Endometrium (tissue), 2 donors: ENCODE data around the gene GRIK4.

Experiments
- FAIRE-seq: peaks from 2 replicates; lab custom pipeline; 2012; peaks lifted over from hg19 to GRCh38; lab: Jason Lieb, UNC
- donor health status: control.
- donor health status: control.

The GRIK4 gene

DNA sequence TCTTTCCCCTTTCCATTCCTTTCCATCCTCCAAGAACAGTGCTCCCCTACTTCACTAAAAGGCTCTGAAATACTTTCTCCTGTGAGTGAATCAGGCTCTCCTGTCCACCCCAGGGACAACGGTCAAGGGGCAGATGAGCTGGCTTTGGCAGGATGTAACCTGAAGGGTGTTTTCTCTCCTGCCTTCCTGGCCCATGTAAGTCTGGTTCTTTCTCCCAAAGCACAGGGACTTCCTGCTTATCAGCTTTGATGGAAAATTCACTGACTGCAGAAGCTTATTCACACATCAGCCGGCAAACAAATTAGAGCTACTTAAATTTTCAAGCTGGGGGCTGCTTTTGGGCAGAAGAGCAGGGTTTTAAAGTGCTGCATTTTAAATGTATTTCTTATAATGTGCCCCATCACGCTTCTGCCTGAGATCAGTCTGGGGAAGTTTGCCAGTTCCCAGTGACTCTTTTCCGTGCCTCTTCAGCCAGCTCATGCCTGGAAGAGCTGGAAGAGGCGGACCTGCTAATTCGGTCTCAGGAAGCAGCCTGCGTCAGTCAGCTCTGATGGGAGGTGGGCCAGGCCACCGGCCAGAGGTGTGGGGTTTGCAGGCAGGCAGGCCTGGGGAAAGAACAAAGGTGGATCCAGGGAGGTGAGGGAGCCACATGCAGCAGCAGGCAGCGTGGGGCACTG lies 372.0 kb downstream of the GRIK4 start:
- FAIRE-seq: no peak

DNA sequence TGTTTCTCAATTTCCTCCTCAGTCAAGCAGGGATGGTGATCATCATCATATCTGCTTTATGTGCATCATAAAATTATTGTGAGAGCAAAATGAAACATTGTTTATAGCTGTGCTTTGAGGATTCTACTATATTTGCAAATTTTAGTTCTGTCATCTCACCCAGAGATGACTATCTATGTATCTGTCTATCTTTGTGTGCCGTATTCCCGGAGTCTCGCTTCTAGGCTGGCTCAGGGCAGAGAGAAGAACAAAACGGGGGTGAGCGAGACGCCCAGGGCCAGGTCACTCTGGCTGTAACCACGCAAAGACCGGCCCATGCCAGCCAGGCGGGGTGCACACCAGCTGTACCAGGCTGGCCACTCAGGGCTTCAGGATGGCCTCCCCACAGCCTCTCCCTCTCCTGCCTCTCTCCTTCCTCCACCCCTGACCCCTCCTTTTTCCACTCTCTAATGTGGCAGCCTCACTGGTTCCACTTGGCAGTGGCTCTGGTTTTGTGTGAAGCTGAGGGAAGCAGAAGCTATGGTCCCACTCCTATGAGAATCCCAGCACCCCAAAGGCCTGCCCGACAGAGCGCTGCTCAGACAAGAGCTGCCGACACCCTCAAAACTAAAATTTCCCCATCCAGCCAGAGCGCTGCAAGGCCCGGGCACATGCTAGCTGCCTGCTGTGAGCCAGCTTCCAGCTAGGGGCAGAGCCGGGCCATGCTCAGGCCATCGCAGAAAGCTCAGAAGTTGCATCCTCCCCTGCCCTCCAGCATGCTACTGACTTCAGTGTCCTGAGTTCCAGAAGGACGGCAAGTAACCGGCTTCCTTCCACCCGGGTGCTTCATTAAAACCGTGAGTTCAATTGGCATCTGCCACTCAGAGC lies 372.8 kb downstream of the GRIK4 start:
- FAIRE-seq: no peak

DNA sequence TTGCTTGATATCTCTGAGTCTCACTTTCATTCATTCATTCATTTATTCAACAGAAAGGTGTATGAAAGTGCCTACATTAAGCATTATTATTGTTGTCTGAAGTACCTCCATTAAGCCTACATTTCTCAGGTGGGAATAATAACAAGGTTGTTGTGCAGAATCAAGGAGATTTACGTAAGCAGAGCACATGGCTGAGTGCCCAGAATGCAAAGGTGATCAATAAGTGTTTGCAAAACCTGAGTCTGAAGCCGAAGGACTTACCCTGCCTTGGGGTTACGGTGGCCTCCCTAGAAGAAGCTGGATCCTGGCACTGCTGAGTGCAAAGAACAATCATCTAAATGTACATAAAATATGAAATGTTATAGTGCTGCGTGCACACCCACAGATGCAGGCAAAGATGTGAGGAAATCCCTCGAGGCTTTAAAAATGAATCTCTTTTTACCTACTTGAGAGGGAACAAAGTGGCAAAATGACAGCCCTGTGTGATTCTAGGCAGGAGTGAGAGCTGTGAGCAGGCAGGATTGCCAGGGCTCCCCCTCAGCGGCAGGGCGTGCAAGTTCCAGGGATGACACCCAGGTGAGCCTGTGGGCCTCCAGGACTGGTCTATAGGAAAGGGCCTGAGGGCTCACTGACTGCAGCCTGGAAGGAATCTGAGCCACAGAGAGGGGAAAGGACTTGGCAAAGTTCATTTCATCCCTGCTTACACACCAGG lies 379.2 kb downstream of the GRIK4 start:
- FAIRE-seq: no peak

DNA sequence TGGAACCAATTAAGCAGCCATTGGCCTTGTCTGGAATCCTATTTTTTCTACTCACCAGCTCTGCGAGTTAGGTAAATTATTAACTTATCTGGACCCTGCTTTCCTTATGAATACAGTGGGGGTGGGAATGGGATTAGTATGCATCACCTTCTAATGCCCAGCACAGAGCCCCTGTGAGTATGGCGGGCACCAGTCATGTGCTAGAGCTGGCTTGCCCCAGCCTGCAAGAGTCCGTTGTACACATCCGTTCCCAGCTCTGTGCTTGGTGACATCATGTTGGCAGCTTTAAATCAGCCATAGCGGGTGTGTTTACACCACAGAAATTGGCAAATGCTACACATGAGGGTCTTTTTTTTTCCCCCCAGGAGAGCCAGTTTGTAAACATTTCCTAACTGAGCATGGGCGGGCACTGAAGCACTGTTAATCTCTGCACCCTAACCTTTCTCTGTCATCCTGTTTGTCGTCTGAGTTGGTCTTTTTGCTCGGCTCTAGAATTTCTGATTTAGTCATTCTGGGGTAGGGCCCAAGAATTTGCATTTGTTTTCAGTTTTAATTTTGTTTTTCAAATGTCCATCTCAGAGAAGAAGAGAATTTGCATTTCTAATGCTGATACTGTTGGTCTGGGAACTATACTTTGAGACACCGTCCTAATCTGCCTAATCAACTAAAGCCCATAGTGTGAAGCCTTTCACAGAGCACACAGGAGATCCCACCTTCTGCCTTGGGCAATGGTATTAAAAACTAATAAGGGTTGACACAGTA lies 382.1 kb downstream of the GRIK4 start:
- no peak for FAIRE-seq

DNA sequence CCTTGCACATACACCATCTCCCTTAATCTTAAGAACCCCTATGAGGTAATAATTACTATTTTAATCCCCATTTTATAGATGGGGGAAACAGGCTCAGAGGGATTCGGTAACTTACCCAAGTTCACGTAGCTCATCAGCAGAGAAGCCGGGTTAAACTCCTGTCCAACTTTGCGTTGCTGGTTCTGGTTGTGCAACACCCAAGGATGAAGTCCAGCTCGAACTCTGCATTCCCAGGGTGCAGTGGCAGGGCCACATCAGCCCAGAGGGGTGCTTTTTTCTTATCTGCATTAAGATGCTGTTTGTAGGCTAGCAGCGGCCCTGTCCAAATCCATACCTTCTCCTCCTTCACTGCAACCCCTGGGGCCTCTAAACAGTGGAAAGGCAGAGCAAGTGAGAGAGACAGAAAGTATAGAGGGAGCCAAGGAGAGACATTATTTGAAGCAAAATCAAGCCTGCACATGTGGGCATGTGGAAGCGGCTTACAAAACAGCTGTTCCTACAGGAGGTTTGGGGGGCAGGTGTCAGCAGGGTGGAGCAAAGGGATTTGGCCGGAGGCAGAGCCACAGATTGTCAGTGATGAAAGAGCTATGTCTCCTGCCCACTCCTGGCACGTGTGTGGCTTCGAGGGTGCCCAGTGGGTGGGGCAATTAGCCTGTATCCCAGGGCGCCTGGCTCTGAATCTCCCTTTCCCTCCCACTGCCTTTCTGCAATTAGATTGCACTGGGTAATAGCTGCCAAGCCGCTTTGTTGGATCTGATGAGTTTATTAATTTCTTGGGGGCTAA lies 382.8 kb downstream of the GRIK4 start:
- FAIRE-seq: no peak

DNA sequence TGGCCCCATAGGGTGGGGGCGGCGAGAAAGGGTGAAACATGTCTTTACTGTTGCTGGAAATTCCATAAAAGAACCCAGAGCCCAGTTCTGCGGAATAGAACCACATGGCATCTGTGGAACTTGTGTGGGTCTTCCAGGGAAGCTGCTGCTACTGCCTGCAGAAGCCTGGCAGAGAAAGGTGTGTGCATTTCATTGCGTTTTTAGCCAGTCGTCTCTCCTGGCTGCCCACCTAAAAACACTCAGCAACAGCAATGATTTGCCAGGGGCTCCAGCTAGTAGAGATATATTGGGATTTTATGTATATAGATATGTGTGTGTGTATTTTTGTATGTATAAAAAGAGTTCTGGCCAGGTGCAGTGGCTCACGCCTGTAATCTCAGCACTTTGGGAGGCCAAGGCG lies 385.1 kb downstream of the GRIK4 start:
- FAIRE-seq: no peak

DNA sequence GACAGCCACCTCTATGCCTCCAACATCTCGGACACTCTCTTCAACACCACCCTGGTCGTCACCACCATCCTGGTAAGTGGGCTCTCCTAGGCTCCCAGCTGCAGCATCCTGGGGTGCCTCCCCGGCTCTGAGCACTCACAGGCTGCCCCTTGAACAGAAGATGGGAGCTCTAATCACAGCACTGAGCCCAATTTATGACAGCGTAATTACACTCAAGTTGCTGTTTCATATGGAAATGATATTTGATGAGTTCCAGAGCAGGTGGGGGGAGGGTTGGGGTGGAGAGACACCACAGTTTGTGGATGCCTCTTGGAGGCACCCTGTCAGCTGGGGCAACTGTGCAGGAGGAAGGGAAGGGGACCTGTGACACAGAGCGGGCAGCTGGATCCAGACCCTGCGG lies 387.0 kb downstream of the GRIK4 start:
- FAIRE-seq: no peak

DNA sequence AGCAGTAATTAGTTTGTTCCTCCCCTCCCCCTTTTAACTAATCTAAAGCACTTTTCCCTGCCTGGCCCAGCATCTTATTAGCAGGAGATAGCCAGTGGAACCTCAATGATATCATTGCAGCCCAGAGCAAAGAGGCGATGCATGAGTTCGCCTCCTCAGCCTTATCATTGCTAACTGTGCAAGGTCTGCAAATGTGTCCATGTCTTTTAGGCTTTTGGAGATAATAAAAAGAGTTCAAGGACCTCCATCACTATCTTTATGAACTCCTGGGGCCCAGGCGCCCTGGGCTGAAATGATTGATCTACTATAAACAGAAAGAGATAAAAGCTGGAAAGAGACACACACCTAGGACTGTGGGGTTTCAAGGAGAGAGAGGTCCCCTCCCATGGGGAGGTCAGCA lies 388.2 kb downstream of the GRIK4 start:
- FAIRE-seq: no peak

DNA sequence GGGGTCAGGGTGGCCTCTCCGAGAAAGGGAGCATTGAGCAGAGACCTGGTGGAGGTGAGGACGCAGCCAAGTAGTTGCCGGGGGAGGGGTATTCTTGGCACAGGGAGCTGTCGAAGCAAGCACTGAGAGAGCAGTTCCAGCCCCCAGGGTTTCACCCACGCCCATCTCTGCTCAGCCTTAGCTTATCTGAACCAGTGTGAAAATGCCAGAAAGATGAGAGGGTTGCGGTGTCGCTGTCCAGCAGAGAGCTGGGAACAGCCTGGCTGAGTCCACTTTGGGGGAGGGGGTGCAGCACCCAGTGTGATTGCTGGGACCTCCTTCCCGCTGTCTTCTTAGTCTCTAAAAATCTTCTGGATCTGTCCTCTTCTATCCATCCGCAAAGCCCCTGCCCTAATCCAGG lies 389.1 kb downstream of the GRIK4 start:
- no peak for FAIRE-seq

DNA sequence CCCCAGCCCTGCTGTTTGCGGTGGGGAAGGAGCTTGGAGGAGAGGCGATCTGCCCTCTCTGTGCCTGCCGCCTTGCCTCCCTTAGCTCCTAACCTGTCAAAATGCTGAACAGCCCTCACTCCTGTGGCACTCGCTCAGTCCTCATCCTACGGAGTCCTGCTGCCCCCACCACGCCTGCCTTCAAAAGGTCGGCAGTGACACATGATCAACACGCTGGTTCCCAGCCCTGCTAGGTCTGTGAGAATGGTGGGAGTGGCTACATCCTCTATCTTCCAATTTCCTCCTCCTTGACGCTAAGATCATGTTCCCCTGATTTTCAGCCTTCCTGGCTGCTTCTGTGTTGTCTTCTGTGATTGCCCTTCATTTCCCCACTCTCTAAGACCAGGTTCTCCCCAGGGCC lies 392.1 kb downstream of the GRIK4 start:
- no peak for FAIRE-seq

DNA sequence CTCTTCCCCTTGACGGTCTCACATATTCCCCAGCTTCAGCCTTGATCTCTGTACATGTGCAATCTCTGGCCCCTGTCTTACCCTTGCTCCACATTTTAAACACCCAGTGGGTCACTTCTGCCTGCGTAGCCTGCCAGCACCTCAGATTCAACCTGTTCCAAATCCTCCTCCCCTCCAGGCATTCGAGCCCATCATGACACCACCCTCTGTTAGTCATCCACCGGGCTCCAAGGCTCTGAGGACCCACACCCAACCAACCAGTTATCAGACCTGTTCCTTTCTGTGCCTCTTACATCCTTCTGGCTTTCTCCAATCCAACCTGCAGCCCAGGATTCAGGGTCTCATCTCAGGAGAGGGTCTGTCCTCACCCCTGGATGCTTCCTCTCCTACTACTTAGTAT lies 392.6 kb downstream of the GRIK4 start:
- no peak for FAIRE-seq

DNA sequence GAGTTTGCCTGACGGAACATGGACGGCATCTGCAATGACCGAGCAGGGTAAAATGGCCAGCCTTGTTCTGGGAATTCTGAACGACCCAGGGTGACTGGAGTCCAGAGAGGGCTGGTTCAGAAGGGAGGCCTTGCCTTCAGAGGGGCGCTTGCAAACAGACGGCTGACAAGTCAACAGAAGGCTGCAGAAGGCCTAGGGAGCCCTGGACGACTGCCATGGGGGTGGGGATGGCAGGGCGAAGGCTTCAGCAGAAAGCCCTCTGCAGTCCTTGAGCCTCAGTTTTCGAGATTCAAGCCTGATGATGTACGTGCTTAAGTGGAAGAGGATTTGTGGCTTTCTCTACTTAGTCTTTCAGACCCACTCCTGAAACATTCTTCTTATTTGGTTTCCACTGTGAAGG lies 395.2 kb downstream of the GRIK4 start:
- no peak for FAIRE-seq

DNA sequence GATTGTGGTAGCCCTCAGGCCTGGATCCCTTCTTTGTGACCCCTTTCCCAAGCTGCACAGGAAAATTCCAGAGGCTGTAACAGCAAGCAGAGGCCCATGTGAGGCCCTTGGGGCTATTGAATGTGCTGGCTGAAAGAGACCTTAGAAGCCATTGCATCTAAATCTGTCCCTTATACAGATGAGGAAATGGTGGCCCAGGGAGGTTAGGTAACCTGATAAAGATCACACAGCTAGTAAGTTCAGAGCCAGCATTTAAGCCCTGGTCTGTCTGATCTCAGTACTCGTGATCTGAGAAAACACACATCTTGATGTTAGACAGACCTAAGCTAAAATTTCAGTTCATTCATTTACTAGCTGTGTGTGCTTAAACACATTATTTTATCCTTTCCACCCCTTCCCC lies 396.4 kb downstream of the GRIK4 start:
- FAIRE-seq: no peak

DNA sequence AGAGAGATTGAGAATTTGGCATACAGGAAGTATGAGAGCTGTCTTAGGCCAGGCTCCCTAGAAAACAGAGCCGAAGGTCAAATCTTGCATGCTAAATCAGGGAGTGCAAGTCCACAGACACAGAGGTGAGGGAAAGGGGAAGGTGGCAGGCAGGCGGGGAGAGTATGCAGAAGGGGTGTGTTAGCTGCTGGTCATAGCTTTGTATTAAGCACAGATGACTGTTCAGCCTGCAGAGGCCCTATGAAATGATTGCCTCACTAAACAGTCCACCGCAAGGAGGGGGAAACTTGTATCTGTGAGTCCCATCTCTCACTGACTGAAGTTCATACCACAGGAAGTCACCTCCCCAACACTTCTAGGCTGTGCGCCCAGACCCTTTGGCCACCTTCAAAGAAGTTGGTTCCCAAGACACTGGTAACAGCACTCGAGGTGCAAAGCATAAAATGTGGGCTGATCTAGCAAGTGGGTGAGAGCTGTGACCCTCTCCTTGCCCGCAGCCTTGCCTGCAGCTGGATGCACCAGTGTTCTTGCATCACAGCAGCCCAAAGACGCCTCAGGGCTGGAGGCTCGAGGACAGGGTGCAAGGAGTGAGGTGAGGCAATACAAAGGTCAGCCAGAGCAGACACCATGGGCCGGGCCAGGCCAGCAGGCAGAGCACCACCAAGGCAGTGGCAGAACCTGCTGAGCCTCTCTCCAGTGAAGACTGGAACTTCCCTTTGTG lies 397.1 kb downstream of the GRIK4 start:
- FAIRE-seq: no peak

DNA sequence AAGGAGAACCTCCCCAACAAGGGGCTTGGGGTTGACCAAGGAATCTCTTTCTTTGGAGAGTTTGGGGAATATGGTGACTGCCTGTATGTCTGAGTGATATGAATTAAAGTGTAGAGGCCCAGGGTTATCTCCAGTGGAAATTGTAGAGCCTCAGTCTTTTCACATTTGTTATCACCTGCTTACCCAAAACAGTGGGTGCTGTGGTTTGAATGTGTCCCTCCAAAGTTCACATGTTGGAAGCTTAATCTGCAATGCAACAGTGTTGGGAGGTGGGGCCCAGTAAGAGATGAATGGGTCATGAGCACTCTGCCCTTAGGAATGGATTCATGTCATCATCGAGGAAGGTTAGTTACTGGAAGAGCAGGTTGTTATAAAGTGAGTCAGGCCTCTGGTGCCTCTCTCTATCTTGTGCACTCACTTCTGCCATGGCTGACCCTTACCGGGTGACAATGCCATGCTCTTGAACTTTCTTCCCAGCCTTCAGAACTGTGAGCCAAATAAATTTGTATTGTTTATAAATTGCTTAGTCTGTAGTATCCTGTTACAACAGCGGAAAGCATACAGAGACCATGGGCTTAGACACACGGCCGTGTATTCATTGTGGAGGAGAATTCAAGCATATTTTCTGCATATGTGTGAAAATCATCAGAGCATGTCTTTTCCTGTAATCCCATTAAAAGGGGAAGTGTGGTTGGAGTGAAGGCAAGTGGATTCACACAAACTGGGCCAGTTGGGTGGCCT lies 398.3 kb downstream of the GRIK4 start:
- FAIRE-seq: no peak

DNA sequence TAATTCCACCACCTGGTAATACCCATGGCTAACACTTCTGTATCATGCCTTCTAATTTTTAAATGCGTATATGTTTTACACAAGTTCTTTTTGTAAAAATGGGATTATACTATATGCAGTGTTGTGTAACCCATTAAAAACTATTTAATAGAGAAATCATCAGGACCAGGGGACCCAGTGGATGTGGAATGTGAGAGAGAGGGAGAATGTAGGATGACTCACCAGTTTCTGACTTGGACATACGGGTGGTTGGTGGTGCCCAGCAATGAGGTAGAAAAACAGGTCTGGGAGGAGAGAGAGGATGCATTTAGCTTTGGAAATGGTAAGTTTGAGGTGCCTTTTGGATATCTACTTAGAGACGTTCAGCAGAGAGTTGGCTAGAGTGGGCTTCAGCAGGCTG lies 400.4 kb downstream of the GRIK4 start:
- FAIRE-seq: no peak

DNA sequence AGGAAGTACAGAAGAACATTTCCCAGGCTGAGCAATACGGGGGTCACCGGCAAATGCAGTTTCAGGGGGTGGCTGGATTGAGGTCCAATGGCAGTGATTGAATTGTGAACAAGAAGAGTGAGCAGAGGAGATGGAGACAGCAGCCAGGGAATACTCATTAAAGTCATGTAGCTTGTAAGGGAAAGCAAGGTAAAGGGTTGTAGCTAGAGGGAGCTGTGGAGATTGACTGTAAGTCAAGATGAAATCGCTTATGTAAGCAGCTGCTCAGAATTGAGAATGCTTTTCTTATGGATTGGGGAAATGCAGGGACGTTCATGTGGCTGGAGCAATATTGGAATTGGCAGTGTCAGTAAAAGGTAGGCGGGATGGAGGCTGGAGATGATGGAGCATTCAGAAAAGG lies 401.0 kb downstream of the GRIK4 start:
- FAIRE-seq: no peak

DNA sequence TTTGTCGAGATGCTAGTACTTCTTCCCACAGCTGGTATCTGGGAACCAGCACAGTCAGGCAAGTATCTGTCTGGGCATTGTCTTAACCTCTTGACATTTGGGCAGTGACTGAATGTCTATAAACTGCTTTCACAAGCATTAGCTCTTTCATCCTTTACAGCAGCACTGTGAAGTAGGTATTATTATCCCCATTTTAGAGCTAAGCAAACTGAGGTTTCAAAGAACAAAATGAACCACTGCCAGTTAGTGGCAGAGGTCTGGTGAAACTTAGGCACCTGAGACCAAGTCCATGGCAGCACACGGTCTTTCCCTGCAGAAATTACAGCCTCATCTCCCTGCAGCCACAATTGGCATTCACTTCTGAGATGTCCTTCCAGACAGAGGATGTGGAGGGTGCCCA lies 401.4 kb downstream of the GRIK4 start:
- no peak for FAIRE-seq

DNA sequence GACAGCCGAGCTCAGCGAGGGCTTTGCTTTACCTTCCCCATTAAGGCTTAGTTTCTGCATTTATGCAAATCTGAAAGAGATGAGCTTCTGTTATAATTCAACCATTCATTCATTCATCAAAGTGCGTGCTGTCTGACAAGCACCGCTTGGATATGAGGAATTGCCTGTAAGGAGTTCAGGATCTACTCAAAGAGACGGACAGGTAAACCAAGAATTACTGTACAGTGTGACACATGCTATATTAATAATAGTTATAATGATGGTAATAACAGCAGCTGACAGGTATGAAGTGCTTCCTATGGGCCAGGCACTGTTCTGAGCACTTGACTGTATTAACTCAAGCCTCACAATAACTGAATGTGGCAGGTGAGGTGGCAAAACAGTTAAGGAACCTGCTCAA lies 402.5 kb downstream of the GRIK4 start:
- no peak for FAIRE-seq

DNA sequence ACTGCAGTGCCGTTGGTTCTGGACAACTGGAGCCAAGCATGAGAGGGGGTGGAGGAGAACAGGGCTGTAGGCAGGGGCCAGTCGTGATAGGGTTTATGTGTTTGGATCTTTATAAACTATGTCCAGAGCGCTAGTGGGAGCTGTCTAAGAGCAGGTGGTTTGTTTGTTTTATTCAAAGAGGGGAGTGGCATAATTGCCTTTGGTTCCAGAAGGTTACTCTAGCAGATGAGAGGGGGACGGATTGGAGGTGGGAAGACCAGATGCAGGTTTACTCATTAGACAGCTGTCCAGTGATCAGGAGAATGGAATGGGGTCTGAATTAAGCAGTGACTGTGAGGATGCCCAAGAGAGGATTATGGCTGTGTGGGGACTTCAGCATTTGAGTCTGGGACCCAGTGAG lies 403.1 kb downstream of the GRIK4 start:
- no peak for FAIRE-seq
